ENCODE results near the gene PCSK6.

GRCh38 chr15:101489599-101490407, at the start of gene PCSK6:
- TF ChIP-seq CTCF (IDR thresholded peaks at IDR 0.05; ENCODE audit: low read depth, low read length, poor library complexity, severe bottlenecking) (no peak), EZH2phosphoT487 (IDR thresholded peaks at IDR 0.05; ENCODE audit: borderline replicate concordance, low read length) (no peak)
